GM21825 (cell line): Measurements from ENCODE around the gene NR1I3.
"Not testable (repeated sequence)": the region's sequence is repeated elsewhere in the genome, so short reads cannot be mapped to it uniquely, and the experiment has no call there.

Experiments used
- ATAC-seq: cut with Tn5 transposase; IDR thresholded peaks from one replicate; pipeline ENCODE4 v1.9.1; 2021; ENCODE audit warnings: mild to moderate bottlenecking, moderate library complexity; ENCODE audit not compliant: unreplicated experiment

The NR1I3 gene, protein sequence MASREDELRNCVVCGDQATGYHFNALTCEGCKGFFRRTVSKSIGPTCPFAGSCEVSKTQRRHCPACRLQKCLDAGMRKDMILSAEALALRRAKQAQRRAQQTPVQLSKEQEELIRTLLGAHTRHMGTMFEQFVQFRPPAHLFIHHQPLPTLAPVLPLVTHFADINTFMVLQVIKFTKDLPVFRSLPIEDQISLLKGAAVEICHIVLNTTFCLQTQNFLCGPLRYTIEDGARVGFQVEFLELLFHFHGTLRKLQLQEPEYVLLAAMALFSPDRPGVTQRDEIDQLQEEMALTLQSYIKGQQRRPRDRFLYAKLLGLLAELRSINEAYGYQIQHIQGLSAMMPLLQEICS

DNA sequence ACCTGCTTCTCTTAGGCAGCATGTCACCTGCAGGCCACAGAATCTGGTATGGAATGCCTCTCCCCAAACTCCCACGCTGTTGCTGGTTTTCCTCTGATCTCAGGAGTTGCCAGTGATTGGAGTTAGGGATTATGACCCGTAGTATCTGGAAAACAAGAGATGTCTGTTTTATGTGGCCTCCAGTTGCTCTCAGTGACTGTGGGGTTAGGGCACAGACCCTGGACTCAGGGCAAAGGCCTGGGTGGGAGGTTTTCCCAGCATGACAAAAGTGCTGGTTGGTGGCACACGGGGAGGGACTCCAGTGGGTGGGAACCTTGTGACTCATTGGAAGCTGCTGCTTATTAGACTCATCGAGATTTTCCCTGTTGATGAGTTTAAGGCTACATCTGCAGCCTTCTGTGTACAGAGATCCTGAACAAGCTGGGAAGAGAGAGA lies at the start of gene NR1I3:
NR1I3 (minus strand) TSS at position 165 of the 435 bp plus-strand sequence. CDS start 1,638 bp downstream, outside the sequence.
- ATAC-seq, result no peak

GRCh38 chr1:161287482-161288054 lies 49.6 kb upstream of the NR1I3 start:
- no peak for ATAC-seq

GRCh38 chr1:161285521-161285920 lies 47.5 kb upstream of the NR1I3 start:
- no peak for ATAC-seq

- ATAC-seq, result no peak
Measured at GRCh38 chr1:161285113-161285512, 47.1 kb upstream of the NR1I3 start.

DNA sequence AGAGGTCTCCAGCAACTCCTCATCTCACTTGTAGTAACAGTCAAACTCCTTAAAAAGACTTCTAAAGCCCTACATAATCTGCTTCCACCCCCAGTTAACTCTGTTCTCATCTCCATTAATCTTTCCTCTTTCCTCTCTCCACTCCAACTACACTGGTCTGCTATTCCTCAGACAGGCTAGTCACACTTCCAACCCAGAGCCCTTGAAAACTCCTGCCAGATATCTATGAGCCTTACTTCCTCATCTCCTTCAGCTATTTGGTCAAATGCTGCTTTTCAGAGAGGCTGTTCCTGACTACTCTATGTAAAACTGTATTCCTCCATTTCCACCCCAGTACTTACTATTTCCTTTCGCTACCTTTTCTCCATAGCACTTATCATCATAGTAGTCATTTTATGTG lies 45.0 kb upstream of the NR1I3 start:
- ATAC-seq, result no peak

DNA sequence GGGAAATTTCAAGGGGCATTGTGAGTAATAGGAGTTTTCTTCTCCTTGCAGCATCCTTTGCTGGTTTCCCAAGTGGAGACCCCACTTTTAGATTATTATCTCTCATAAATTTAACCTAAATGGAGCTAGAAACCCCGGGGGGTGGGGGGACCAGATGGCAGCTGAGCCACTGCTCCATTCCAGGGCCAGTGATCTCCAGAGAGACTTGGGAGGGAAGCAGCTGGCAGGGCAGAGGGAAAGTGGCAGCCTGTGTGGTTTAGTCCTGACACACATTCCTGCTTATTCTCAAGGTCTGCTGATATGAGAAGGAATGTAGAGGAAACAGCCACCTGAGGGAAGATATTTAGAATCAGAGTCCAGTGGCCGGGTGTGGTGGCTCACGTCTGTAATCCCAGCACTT lies 36.9 kb upstream of the NR1I3 start:
- no peak for ATAC-seq

DNA sequence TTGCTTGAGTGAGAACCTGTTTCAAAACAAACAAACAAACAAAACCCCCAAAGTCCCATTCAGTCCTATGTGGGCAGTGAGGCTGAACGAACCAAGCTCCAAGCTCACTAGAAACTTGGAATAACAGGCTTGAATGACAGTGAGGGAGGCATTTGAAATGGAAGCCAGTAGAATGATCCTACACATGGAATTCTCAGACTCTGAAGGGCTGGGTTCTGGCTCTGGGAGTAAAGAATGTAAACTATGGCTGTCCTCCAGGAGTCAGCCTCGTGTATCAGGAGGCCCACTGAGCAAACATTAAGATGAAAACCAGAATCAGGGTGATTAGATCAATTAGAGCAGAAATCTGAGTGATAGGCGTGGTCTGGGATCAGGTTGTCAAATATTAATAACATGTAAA lies 35.4 kb upstream of the NR1I3 start:
- no peak for ATAC-seq

DNA sequence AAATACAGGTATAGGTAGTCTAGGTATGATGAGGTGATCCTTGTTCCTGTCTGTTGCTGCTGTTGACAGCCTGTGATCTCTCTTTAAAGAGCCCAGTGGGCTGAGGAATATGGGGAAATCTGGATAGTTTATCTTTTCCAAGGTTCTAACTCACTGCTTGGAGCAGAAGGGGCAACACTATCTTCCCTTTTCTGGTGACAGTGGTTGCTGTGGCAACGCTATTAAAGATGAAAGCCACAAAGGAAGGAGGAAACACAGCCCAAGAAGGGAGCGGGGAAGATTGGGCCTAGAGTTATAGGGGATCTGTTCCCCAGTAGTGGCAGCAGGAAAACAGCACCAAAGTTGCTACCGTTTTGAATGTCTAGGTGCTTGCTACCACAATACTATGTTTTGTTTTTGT lies 29.3 kb upstream of the NR1I3 start:
- no peak for ATAC-seq

DNA sequence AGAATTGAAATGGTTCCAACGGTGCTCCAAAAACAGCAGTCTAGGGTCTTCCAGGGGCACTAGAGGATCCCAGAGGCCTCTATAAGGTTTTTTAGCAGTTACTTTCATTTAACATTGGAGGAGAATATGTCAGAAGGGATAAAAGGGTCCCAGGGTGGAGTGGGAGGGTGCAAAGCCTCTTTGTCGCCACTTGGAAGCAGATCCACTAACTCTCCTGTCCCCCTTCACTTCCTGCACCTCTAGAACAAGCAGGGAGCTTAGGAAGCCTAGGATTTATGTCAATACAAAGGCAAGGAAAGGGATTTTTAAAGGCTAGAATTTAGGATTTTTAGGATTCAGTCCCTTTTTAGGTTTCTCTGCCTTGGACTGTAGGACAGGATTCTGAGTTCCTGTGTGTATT lies 28.8 kb upstream of the NR1I3 start:
- ATAC-seq, result no peak

DNA sequence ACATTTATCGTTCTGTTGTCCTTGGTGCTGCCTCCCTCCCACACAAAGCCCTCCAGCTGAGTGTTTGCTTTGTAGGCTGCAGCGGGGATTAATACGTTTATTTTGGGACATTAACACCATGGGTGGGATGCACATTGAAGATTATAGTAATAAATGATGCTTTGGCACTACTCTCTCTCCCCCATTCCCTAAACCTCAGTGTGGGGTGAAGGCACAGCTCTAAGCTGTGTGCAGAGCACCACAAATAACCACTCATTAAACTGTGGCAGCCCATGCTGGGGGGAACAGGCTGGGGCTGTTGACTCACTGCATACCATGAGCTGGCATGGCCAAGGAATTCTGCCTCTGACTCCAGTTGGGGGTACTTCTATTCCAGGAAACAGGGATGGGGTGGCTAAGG lies 28.2 kb upstream of the NR1I3 start:
- ATAC-seq, result no peak

DNA sequence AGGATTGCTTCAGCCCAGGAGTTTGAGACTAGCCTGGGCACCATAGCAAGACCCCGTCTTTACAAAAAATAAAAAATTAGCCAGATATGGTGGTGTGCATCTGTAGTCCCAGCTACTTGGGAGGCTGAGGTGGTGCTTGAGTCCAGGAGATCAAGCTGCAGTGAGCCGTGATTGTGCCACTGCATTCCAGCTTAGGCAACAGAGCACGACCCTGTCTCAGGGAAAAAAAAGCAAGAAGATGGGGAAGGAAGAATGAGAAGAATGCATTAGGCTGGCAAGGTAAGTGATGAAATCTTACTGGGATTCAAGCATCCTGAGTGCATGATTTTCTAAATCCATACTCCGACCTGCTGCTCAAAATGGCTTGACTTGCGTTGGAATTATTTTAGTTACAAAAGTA lies 27.3 kb upstream of the NR1I3 start:
- no peak for ATAC-seq

DNA sequence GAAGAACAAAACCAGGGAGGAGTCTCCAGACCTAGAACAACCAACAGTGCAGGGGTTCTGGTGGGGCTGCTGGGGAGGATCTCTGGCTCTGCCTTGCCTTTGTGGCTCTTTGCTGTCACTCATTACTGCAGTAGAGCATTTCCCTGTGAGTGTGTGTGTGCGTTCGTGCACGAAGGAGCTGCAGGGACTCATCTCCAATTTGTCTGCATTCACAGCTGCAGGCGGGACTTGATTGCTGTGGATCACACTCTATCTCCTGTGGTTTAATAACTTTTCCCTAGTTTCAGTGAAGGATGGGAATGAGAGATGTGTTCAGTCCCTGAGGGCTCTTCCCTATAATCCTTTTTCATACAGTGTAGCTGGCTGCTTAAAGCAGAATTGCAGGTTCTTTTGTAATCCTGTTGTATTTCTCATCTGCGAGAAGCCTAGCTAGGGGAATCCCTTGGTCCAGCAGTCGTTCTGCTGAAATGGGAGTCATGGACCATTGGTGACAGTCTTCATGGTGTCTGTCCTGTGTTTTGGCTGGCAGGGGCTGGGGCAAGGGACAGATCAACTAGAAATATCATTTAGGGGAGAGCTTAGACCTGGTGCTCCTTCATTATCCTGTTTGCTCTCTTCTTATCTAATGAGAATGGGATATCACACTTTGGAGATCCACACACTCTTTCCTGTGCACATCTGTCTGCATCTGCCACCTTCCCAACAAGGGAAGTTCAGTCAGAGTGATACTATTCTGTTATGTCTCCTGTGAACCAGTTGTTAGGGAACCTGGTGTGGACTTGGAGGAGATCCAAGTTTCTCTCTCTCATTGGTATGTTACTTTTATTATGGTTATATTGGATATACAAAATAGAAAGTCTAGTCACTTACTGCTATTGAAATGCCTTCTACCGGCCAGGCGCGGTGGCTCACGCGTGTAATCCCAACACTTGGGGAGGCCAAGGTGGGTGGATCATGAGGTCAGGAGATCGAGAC lies 23.5 kb upstream of the NR1I3 start:
- ATAC-seq, result peak; percentile 57

DNA sequence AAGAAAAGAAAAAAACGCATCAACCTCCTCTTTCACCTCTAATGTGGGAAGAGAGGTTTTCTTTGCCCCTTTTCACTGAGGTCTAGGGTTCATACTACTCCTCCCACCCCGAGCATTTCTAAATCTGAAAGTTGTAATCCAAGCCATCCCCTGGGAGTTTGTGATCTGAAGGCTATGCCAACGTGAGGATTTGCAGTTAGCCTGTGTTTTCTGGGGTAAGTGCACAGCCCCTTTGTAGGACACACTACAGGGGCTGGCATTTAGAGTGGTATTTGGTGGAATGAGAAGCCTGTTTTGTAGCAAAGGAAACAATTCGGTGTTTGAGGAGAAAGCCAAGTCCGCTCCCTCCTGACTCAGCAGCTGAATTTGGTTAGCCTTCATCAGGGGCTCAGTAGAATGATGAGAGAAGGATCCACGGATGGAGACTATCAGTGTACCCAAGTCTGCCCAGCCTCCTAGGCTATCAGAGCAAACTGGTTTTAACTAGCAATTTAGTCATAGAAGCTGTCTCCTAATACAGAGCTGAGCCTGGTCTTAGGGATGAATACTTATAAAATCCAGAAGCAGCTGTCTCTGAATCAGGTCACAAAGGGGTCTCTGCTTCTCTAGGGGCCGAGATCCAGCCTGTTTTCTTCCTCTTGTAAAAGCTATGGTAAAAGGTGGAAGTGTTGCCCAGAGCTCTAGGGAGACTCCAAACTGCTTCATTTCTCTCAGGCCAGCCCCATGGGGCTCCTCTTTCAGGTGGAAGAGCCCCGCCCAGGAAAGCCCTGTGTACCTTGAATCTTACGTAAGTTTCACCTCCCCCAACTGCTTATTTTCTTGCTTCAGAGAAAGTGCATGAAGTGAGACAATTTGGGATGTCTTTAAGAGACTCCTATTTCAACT lies 22.6 kb upstream of the NR1I3 start:
- ATAC-seq, result peak; percentile 24

- no peak for ATAC-seq
Measured at GRCh38 chr1:161259765-161260164, 21.8 kb upstream of the NR1I3 start.

DNA sequence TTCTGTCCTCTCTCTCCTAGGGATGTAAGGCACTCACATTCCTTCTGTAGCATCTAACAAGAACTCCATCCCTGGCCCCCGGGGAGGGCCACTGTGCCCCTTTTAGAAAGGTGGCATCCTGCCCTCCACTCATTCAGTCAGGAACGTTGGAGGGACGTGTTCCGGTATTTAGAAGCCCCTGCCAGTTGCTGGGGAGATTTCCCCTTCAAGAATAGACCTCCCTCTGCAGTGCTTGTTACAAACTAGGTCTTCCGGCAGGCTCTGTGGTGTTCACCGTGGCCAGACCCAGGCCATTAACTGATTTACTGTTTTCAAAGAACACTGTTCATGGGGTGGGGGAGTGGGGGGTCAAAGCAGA lies 21.3 kb upstream of the NR1I3 start:
- ATAC-seq, result no peak

DNA sequence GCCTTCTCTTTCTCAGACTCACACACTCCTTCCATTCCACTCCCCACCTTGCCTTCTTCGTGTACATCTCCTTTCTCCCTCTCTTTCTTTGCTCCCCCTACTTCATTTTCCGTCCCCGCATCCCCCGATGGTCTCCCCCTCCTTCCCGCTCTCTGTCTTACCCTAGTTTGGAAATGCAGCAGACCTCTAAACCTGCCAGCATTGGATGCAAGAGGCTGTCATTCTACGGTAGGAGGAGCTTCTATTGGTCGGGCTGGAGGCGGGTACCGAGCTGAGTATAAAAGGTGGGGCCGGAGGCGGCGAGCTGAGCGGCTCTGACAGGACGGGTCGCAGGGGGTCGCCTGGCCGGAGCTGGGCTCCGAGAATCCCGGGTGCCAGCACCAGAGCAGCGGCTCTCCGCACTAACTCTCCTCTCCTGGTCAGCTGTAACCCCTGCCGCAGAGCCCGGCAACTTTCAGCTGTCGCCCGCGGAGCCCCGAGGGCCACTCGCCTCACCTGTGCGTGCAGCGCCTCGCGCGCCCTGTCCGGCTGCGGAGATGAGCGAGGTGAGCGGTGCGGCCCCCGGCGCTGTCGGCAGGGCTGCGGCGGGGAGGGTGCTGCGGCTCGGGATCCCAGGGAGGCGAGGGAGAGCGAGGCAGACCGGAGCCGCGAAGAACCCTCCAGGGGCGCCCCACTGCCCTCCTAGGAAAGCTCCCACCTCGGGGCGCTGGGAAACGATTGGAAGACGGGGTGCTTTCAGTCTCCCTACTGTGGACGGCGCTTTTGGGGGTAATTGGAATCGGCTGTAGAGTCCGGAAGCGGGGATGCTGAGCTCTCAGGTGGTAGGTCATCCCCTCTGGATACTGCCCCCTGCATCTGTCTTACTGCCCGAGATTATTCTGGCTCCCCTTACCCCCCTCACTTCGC lies 20.7 kb upstream of the NR1I3 start, which contains the start of gene PCP4L1:
PCP4L1 (plus strand) TSS at position 307 of the 906 bp plus-strand sequence; CDS start at position 537, 230 bp downstream.
- ATAC-seq, result peak; percentile 61

- ATAC-seq, result not testable (repeated sequence)
Measured at GRCh38 chr1:161257109-161257508, 19.1 kb upstream of the NR1I3 start.

GRCh38 chr1:161255955-161256520 lies 18.0 kb upstream of the NR1I3 start:
- ATAC-seq, result not testable (repeated sequence)

DNA sequence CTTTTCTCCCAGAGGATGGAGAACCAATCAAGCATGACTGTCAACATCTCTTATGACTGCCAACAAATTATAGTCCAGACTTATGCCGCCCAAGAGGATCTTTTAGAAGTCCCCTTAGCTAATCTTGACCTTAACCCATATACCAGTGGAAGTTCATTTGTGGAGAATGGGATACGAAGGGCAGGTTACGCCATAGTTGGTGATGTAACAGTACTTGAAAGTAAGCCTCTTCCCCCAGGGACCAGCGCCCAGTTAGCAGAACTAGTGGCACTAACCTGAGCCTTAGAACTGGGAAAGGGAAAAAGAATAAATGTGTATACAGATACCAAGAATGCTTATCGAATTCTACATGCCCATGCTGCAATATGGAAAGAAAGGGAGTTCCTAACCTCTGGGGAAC lies 17.3 kb upstream of the NR1I3 start:
- ATAC-seq, result not testable (repeated sequence)
